Right cardiac atrium (tissue), 5 donors: Measurements from ENCODE around the gene CARD8. TPM values are rescaled to one million over a fixed set of nuclear protein-coding genes. Genes with fewer than 3 reads are reported as not detected.
A peak's percentile ranks its signal among the peaks of the same experiment; 100 is the strongest.
"Not testable (repeated sequence)": the region's sequence is repeated elsewhere in the genome, so short reads cannot be mapped to it uniquely, and the experiment has no call there.

Experiments
- ATAC-seq, 2 donors: fragments of 200-7000 bp; cut with Tn5 transposase; one replicate each; pipeline versions ENCODE4 v1.8.0 to v1.9.1; 2020; ENCODE audit warnings: moderate library complexity in 2 of 2, mild to moderate bottlenecking in 1 of 2
- DNase-seq, 3 donors: peaks; one replicate each; pipeline ENCODE4 v3.0.0-alpha.2; 2020
- H3K27ac ChIP-seq: one replicate; pipeline ENCODE4 v1.5.1; 2013; ENCODE audit warnings: mild to moderate bottlenecking, low read length, control low read depth, moderate library complexity
- H3K27me3 ChIP-seq: one replicate; pipeline ENCODE4 v1.6.1; 2013; ENCODE audit not compliant: control insufficient read depth, insufficient read depth
- H3K4me1 ChIP-seq: one replicate; pipeline ENCODE4 v1.6.1; 2013; ENCODE audit warnings: low read length; ENCODE audit not compliant: control insufficient read depth, insufficient read depth
- H3K4me3 ChIP-seq: one replicate; pipeline ENCODE4 v1.5.1; 2013; ENCODE audit warnings: low read length, control low read depth
- H3K9me3 ChIP-seq: one replicate; pipeline ENCODE4 v1.6.1; 2013; ENCODE audit warnings: low read length; ENCODE audit not compliant: control insufficient read depth
- WGBS: extraction: QIAGEN DNeasy Blood & Tissue Kit; methylation state at CpG from one replicate; pipeline ENCODE4 v1.1.7; 2013; 5-methylcytosine and 5-hydroxymethylcytosine counted together
- intact Hi-C, 4 donors: fragments of 100-400 bp; cut with DNase I; formaldehyde crosslinking; loops; one replicate each; pipeline versions ENCODE4 v1.11.0 to v1.14.0; 2022 to 2023
- polyA plus RNA-seq: library from polyadenylated mRNA; stranded (reverse); fragments of 200-250 nt; gene quantifications from one replicate; pipeline ENCODE4 v1.2.3, GENCODE V29; 2013
- total RNA-seq, 4 donors: library from RNA; stranded (reverse); fragmentation: NEBNext Ultra II Directional; extraction: Animal tissue kit (Norgen Biotek cat#: 25700); gene quantifications; one replicate each; pipeline ENCODE4 v1.2.1, GENCODE V29; 2021
- donor health status: healthy with polysubstance abuse.
- donor health status: DM: no; HTN: yes; CAD: no.
- donor health status: DM: no; HTN: no; CAD: no.
- donor health status: DM: no; HTN: yes; CAD: no; lungs with severe emphysema.
- donor health status: DM: yes; HTN: yes; CAD: no.

CARD8 gene
- total and polyA plus RNA-seq, 5 donors, result 22.3 to 43.3 (median 32.9) TPM

- DNase-seq, H3K9me3 ChIP-seq, H3K4me3 ChIP-seq, intact Hi-C loops, H3K4me1 ChIP-seq, H3K27ac ChIP-seq, ATAC-seq, H3K27me3 ChIP-seq: not testable (repeated sequence)
- WGBS, result 41% methylated on average over 8 of the region's 8 CpGs
These were observed 9.6 kb upstream of the CARD8 start for GRCh38 chr19:48265326-48265725.

DNA sequence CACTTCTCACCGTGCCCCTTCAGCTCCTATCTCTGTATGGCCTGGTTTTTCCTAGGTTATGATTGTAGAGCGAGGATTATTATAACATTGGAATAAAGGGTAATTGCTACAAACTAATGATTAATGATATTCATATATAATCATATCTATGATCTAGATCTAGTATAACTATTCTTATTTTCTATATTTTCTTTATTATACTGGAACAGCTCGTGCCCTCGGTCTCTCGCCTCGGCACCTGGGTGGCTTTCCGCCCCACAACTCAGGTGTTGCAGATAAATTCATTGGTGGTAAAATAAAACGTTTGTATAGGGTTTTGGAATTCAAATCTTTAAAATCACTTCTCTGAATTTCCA, 4.6 kb upstream of the CARD8 start:
- DNase-seq, H3K4me1 ChIP-seq, intact Hi-C loops, H3K27ac ChIP-seq, H3K9me3 ChIP-seq, H3K27me3 ChIP-seq, ATAC-seq: not testable (repeated sequence)
- WGBS, result 54% methylated on average over 8 of the region's 8 CpGs
- peak overlapping the region; percentile 41 for H3K4me3 ChIP-seq

DNA sequence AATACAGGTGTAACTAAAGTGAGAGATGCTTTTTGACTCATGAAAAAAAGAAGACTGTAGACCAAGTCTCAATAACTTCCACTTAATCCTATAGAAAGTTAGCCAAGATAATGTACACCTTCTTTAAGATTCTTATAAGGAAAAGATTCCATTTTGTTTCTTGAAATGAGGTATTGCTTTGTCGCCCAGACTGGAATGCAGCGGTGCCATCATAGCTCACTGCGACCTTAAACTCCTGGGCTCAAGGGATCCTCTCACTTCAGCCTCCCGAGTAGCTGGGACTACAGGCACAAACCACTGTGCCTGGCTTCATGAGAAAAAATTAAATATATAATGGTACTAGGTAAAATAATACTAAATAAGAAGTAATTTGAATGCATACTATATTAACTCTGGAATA, 3.3 kb upstream of the CARD8 start:
- H3K4me1 ChIP-seq, H3K4me3 ChIP-seq, H3K9me3 ChIP-seq, intact Hi-C loops, ATAC-seq, H3K27ac ChIP-seq, H3K27me3 ChIP-seq, DNase-seq: not testable (repeated sequence)
- WGBS, result 63% methylated on average over 4 of the region's 4 CpGs

- intact Hi-C loops, result no loop called here
- Histone ChIP-seq H3K27me3 (no peaks in the 10 kb centered on the region), H3K9me3 (no peaks in the 10 kb centered on the region), H3K27ac (peak overlapping the region; percentile 52), H3K4me1 (no peaks in the 10 kb centered on the region), H3K4me3 (no peak overlapping the region)
- 54% methylated on average over 6 of the region's 6 CpGs for WGBS
- ATAC-seq (no peak), DNase-seq (no peak)
These were observed 2.6 kb upstream of the CARD8 start for GRCh38 chr19:48258350-48258749.

GRCh38 chr19:48254529-48254970, 1.2 kb downstream of the CARD8 start:
- DNase-seq (no peak), ATAC-seq (no peak)
- Histone ChIP-seq H3K9me3 (no peaks in the 10 kb centered on the region), H3K27ac (peak overlapping the region; percentile 17), H3K4me1 (no peaks in the 10 kb centered on the region), H3K4me3 (peak overlapping the region; percentile 87), H3K27me3 (no peaks in the 10 kb centered on the region)
- intact Hi-C loops, result no loop called here
- WGBS, result 96% methylated on average over 4 of the region's 4 CpGs

DNA sequence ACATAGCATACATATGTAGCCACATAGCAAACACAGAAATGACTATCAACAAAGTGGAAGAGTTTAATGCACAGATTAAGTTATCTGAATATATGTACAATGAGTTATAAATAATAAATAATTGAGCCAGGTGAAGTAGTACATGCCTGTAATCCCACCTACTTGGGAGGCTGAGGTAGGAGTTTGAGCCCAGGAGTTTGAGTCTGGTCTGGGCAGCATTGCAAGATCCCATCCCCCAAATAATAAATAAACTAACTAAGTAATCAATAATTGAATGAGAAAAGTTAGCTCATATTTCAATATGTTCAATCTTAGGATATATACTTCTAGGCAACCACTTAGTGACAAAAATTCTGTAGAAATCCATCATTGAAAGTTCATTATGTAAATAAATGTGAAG, 1.7 kb downstream of the CARD8 start:
- ATAC-seq (no peak), DNase-seq (no peak)
- H3K27ac ChIP-seq, result no peak overlapping the region
- intact Hi-C loops, result no loop called here
- no peaks in the 10 kb centered on the region for H3K9me3 ChIP-seq
- no peaks in the 10 kb centered on the region for H3K27me3 ChIP-seq
- H3K4me3 ChIP-seq, result no peak overlapping the region
- no peaks in the 10 kb centered on the region for H3K4me1 ChIP-seq

- intact Hi-C loops, result no loop called here
- Histone ChIP-seq H3K27ac (no peak overlapping the region), H3K4me1 (no peaks in the 10 kb centered on the region), H3K9me3 (no peaks in the 10 kb centered on the region), H3K27me3 (no peaks in the 10 kb centered on the region), H3K4me3 (no peak overlapping the region)
- no peak for DNase-seq
- 81% methylated on average over 4 of the region's 4 CpGs for WGBS
- no peak for ATAC-seq
These were observed 3.1 kb downstream of the CARD8 start for GRCh38 chr19:48252609-48253008.

DNA sequence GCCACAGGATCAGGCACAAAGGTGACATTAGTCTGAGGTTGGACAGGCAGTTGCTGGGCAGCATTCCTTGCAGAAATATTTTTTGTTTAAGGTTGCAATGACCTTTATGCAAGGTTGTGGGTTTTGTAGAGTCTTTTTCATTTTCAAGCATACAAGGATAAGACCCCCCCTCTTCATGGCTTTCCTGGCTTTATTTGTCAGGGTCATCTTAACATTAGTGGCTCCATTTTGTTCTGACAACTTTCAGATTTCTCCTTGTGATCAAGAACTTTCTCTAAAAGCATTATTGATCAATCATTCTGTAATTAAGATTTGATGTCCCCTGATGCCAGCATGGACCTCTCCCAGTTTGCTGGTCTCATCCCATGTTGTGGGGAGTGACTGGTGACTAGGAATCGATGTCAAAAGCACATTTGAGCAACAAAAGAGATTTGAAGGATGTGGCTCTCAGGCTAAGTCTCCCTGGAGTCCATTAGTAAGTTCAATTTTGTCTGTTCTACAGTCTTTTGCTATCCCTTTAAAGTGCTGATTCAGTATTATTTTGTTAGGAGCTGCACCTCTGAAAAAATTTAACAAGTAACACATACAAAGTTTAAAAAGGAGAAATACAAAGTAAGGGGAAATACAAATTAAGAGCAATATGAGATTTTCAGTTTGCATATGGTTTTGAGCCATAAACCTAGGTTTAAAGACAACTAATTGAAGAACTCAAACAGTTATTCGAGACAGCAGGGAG, 5.3 kb downstream of the CARD8 start:
- intact Hi-C loops, result no loop called here
- DNase-seq, result no peak
- ATAC-seq, result no peak
- no peak overlapping the region for H3K4me3 ChIP-seq
- peak overlapping the region; percentile 82 for H3K27ac ChIP-seq
- no peaks in the 10 kb centered on the region for H3K27me3 ChIP-seq
- WGBS, result 78% methylated on average over 2 of the region's 2 CpGs
- no peaks in the 10 kb centered on the region for H3K9me3 ChIP-seq
- H3K4me1 ChIP-seq, result no peaks in the 10 kb centered on the region

DNA sequence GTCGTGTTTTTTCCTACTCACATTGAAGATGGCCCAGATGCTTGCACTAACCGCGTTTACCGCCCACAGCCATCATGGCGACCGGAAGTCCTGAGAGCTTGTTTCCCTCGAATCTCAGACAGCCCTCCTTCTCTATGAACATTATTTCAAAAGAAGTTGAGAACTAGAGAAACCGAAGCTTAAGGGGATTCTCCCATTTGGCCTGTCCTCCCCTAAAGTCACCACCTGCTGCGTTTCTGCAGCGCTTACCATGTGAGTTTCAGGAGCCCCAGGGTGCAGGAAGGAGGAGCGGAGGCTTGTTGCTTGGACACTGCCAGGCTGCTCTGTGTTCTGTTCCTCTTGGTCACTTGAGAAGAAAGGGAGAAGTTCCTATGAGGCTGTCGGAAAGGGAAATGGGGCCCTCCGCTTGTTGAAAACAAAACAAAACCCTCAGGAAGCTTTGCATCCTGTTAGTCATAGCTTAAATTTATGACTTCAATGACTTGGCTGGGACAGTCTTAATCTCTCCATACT, 6.2 kb downstream of the CARD8 start:
- DNase-seq (peak in 2 of 3 donors; percentile 65 to 70), ATAC-seq (peak; percentile 91 to 97)
- Histone ChIP-seq H3K4me3 (peak overlapping the region; percentile 47), H3K27me3 (no peaks in the 10 kb centered on the region), H3K4me1 (no peaks in the 10 kb centered on the region), H3K27ac (peak overlapping the region; percentile 97), H3K9me3 (no peaks in the 10 kb centered on the region)
- WGBS, result 62% methylated on average over 13 of the region's 13 CpGs
- intact Hi-C loops, result no loop called here

GRCh38 chr19:48248081-48248833, 7.5 kb downstream of the CARD8 start:
- Histone ChIP-seq H3K27ac (no peak overlapping the region), H3K4me3 (peak overlapping the region; percentile 47), H3K27me3 (no peaks in the 10 kb centered on the region), H3K9me3 (no peaks in the 10 kb centered on the region), H3K4me1 (no peaks in the 10 kb centered on the region)
- ATAC-seq (no peak), DNase-seq (no peak)
- WGBS, result 77% methylated on average over 7 of the region's 7 CpGs
- intact Hi-C loops, result no loop called here

DNA sequence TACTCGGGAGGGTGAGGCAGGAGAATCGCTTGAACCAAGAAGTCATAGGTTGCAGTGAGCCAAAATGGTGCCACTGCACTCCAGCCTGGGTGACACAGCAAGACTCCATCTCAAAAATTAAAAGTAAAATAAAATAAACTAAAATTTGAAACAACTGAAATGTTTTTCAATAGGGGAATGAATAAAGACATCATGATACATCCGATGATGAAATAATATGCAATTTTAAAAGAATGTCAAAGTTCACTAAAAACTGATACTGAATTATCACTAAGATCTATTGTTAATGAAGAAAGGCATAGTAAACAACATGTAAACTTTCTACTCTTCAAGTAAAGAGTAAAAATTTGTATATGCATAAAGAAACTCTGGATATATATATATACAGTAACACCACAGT, 8.5 kb downstream of the CARD8 start:
- Histone ChIP-seq H3K4me1 (no peaks in the 10 kb centered on the region), H3K27ac (no peak overlapping the region), H3K27me3 (no peaks in the 10 kb centered on the region), H3K4me3 (no peak overlapping the region), H3K9me3 (no peaks in the 10 kb centered on the region)
- intact Hi-C loops, result no loop called here
- DNase-seq (no peak), ATAC-seq (no peak)
- WGBS, result 85% methylated on average over 3 of the region's 3 CpGs
